K562 treated with DMSO at 1 percent for 24 hours (cell line): ENCODE measurements around the gene EID2. TPM values are rescaled to one million over a fixed set of nuclear protein-coding genes. Genes with fewer than 3 reads are reported as not detected.

Experiments
- total RNA-seq: library from RNA; unstranded; fragments of 300-600 nt; gene quantifications from 2 replicates; pipeline ENCODE4 v1.2.3, GENCODE V29; 2022; ENCODE audit warnings: low read depth; ENCODE audit not compliant: insufficient read depth

EID2 gene, protein sequence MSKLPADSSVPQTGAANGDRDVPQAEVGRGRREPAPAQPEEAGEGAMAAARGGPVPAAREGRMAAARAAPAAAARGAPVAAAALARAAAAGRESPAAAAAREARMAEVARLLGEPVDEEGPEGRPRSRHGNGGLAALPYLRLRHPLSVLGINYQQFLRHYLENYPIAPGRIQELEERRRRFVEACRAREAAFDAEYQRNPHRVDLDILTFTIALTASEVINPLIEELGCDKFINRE
- 31.7 and 34.8 TPM in 2 replicates for total RNA-seq

DNA sequence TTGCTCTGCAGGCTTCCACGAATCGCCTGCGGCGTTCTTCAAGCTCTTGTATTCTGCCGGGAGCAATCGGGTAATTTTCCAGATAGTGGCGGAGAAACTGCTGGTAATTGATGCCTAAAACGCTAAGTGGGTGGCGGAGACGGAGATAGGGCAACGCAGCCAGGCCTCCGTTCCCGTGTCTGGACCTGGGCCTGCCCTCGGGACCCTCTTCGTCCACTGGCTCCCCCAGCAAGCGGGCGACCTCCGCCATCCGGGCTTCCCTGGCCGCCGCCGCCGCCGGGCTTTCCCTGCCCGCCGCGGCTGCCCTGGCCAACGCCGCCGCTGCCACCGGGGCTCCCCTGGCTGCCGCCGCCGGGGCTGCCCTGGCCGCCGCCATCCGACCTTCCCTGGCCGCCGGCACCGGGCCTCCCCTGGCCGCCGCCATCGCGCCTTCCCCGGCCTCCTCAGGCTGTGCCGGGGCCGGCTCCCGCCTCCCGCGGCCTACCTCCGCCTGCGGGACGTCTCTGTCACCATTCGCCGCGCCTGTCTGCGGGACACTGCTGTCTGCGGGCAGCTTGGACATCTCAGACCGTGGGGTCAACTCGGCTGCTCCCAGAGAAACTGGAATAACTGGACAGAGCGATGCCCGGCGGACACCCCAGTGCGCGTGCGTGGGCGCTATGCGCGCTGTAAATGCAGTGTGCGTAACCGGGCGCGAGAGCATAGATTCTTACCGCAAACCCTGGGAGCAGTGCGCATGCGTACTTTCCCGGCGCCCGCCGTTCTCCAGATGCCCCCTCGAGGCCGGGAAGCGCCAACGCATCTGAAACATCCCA, at the start of gene EID2:
Gene EID2 (minus strand): TSS at position 644 of the 815 bp plus-strand sequence. CDS start 82 bp downstream, at position 562.

DNA sequence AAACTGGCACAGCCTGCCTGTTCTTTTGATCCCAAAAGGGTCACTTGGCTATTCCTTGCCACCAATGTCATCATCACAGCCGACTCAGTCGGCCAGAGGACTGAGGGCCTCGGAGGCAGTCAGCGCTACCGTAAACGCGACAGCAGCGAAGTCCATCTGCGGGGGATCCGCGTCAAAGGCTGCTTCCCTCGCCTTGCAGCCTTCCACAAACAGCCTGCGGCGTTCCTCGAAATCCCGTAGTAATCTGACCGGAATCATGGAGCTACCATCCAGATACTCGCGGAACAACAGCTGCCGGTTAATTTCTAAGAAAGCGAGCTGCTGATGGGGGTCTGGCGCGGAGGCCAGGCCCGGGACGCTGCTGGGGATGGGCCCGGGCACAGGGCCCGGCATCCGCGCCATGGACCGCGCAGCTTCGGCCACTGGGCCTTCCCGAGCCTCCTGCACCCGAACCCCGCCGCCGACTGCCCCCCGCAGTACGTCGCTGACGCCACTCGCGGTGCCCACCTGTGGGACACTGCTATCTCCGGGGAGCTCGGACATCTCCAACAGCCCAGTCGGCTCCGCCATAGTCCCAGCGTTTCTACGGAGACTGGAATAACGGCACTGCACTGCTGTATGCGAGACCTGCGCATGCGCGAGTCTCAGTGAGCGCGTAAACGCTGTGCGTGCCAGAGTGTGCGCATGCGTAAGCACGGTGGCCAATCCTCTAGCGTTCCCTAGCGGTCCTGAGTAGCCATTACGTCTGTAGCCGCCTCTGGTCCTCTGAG, 7.5 kb downstream of the EID2 start, which contains the start of gene EID2B:
Gene EID2B (minus strand): TSS at position 620 of the 770 bp plus-strand sequence. CDS start 50 bp downstream, at position 570.

DNA sequence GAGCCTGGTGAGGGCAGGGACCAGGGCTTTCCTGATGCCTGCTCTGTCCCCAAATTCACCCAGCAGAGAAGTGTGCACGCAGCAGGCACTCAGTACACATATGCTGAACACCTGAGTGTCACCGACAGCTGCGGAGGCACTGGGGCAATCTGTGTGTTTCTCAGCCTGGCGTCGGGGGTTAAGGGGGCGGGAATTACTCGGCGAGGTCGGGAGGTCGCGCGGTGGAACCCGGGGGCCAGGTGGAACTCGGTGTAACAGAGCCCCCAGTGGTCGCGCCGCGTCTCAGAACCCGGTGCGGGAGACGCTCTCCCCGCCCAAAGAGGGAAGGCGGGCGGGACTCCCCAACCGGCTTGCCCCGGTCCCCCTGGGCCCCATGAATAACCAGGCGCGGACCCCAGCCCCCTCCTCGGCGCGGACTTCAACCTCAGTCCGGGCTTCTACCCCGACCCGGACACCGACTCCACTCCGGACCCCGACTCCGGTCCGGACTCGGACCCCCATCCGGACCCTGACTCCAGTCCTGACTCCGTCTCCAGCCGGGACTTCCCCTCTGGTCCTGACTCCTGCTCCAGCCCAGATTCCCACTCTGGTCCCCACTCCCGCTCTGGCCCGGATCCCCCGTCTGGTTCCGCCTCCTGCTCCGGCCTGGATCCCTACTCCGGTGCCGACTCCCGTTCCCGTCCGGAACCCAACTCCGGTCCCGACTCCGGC, 25.0 kb downstream of the EID2 start, which contains the start of gene SELENOV:
Gene SELENOV (plus strand): TSS at position 300 of the 711 bp plus-strand sequence. CDS start 74 bp downstream, at position 374.

DNA sequence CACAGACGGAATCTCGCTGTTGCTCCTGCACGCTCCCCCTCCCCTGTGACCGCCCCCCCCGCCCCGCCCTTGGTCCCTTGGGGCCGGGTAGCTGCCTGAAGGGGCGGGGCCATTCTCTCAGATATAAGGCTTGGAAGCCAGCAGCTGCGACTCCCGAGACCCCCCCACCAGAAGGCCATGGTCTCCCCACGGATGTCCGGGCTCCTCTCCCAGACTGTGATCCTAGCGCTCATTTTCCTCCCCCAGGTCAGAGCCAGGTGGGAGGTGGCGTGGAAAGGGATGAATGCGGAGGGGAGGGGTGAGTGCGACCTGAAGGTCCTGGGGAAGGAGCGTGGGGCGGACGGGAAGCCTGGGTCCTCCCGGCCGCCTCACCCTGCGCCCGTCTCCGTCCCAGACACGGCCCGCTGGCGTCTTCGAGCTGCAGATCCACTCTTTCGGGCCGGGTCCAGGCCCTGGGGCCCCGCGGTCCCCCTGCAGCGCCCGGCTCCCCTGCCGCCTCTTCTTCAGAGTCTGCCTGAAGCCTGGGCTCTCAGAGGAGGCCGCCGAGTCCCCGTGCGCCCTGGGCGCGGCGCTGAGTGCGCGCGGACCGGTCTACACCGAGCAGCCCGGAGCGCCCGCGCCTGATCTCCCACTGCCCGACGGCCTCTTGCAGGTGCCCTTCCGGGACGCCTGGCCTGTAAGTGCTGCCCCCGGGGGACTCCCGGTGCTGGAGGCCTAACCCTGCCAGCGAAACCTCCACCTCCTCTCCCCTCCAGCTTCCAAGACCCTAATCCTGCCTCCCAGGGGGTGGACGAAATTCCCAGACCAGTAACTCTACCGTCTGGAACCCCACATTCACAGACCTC, 40.9 kb downstream of the EID2 start, which contains the start of gene DLL3:
Gene DLL3 (plus strand): TSS at position 150 of the 845 bp plus-strand sequence. CDS start 28 bp downstream, at position 178.

Other genes starting within 250 kb of the EID2 start
- not detected in 2 replicates for gene IFNL1, start 243.8 kb downstream of the EID2 start, total RNA-seq
- gene LRFN1, start 219.3 kb downstream of the EID2 start, total RNA-seq = 10.9 TPM in 2 replicates
- gene GMFG, start 204.1 kb downstream of the EID2 start, total RNA-seq = 81.4 and 85.9 TPM in 2 replicates
- gene SAMD4B, start 197.7 kb downstream of the EID2 start, total RNA-seq = 170 and 208 TPM in 2 replicates
- gene PAF1, start 149.1 kb downstream of the EID2 start, total RNA-seq = 50.1 and 61.0 TPM in 2 replicates
- 36.0 and 37.6 TPM in 2 replicates for gene MED29, start 148.8 kb downstream of the EID2 start, total RNA-seq
- 27.8 and 28.8 TPM in 2 replicates for gene ZFP36, start 133.3 kb downstream of the EID2 start, total RNA-seq
- 10.1 and 12.5 TPM in 2 replicates for gene PLEKHG2, start 127.5 kb downstream of the EID2 start, total RNA-seq
- gene RPS16, start 104.2 kb downstream of the EID2 start, total RNA-seq = 10,023 and 10,404 TPM in 2 replicates
- 124 and 137 TPM in 2 replicates for gene SUPT5H, start 94.6 kb downstream of the EID2 start, total RNA-seq
- 110 and 117 TPM in 2 replicates for gene TIMM50, start 59.3 kb downstream of the EID2 start, total RNA-seq
- 1.6 and 1.7 TPM in 2 replicates for gene DLL3, start 41.2 kb downstream of the EID2 start, total RNA-seq
- gene SELENOV, start 25.0 kb downstream of the EID2 start, total RNA-seq = not detected in 2 replicates
- 8.8 and 9.2 TPM in 2 replicates for gene EID2B, start 7.3 kb downstream of the EID2 start, total RNA-seq
- not detected in 2 replicates for gene LGALS13, start 62.4 kb upstream of the EID2 start, total RNA-seq
- gene LGALS16, start 115.8 kb upstream of the EID2 start, total RNA-seq = not detected in 2 replicates
- not detected in 2 replicates for gene LGALS14, start 164.3 kb upstream of the EID2 start, total RNA-seq
- gene CLC, start 197.9 kb upstream of the EID2 start, total RNA-seq = not detected in 2 replicates
- gene LEUTX, start 238.7 kb upstream of the EID2 start, total RNA-seq = not detected in 2 replicates